ENCODE measurements around the gene SSTR3. TPM values are rescaled to one million over a fixed set of nuclear protein-coding genes. Genes with fewer than 3 reads are reported as not detected.

Gene SSTR3
- total and polyA plus RNA-seq, 2 of the 13 experiments (the other 11 are each of a cell fraction or from before 2014, with no cell fraction given): 0.08 to 0.64 TPM

DNA sequence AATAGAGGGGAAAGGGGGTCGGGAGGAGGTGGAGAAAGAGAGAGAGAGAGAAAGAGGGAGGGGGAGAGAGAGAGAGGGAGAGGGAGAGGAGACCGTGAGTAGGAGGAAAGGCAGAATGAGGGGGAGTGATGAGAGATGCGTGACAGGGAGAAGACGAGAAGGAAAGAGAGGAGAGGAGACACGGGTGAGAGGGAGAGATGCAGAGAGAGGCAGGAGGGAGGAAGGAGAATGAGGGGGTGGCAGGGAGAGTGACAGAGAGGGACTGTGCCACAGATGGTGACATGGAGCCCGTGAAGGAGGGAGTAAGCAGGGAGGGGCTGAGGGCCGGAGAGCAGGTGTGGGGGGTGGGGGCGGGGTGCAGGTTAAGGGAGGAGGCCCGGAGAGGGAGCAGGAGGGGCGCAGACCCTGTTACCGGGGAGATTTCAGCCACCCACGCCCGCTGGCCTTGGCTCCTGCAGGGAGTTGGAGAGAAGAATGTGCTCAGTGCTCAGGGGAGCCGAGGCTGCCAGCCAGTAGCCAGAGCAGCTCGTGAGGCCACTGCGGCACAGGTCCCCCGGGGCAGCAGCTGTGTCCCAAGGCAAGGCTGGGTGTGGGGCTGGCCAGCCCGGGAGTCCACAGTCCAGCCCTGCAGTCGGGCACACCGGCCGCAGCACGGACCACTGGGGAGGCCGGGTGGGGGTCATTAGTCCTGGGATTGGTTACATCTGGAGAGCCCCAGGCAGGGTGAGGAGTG is at the start of gene SSTR3 (continued):
- TF ChIP-seq PAX8 (CRISPR knock-in tag; IDR thresholded peaks at IDR 0.05; ENCODE audit: borderline replicate concordance): 0 out of 2 replicates have a peak, but pooled peaks have one; percentile 31
- no peak for TF ChIP-seq ZNF136 (CRISPR knock-in tag; IDR thresholded peaks at IDR 0.05; ENCODE audit: low read depth)
- no peak for TF ChIP-seq HOXA5 (CRISPR knock-in tag; IDR thresholded peaks at IDR 0.05)
- no peak for TF ChIP-seq POGZ (CRISPR knock-in tag; IDR thresholded peaks at IDR 0.05)
- TF ChIP-seq MBNL3 (CRISPR knock-in tag; conservative IDR thresholded peaks at IDR 0.05): no peak
- no peak for TF ChIP-seq ZNF282 (IDR thresholded peaks at IDR 0.05; ENCODE audit: partially characterized antibody)
- TF ChIP-seq MTF2 (CRISPR knock-in tag; IDR thresholded peaks at IDR 0.05; ENCODE audit: borderline replicate concordance): peak; percentile 33; the same call in 1 of the 2 replicates
- TF ChIP-seq, protein P1, sequence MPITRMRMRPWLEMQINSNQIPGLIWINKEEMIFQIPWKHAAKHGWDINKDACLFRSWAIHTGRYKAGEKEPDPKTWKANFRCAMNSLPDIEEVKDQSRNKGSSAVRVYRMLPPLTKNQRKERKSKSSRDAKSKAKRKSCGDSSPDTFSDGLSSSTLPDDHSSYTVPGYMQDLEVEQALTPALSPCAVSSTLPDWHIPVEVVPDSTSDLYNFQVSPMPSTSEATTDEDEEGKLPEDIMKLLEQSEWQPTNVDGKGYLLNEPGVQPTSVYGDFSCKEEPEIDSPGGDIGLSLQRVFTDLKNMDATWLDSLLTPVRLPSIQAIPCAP (CRISPR knock-in tag; IDR thresholded peaks at IDR 0.05; ENCODE audit: low read depth): no peak
- TF ChIP-seq, protein P2, sequence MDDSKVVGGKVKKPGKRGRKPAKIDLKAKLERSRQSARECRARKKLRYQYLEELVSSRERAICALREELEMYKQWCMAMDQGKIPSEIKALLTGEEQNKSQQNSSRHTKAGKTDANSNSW (CRISPR knock-in tag; IDR thresholded peaks at IDR 0.05; ENCODE audit: borderline replicate concordance): no peak
- no peak for TF ChIP-seq ZFY (CRISPR knock-in tag; IDR thresholded peaks at IDR 0.05)
- TF ChIP-seq SALL1 (CRISPR knock-in tag; IDR thresholded peaks at IDR 0.05): 0 out of 2 replicates have a peak, but pooled peaks have one; percentile 10
- no peak for TF ChIP-seq PPARG (CRISPR knock-in tag; conservative IDR thresholded peaks at IDR 0.05)
- TF ChIP-seq, protein P3, sequence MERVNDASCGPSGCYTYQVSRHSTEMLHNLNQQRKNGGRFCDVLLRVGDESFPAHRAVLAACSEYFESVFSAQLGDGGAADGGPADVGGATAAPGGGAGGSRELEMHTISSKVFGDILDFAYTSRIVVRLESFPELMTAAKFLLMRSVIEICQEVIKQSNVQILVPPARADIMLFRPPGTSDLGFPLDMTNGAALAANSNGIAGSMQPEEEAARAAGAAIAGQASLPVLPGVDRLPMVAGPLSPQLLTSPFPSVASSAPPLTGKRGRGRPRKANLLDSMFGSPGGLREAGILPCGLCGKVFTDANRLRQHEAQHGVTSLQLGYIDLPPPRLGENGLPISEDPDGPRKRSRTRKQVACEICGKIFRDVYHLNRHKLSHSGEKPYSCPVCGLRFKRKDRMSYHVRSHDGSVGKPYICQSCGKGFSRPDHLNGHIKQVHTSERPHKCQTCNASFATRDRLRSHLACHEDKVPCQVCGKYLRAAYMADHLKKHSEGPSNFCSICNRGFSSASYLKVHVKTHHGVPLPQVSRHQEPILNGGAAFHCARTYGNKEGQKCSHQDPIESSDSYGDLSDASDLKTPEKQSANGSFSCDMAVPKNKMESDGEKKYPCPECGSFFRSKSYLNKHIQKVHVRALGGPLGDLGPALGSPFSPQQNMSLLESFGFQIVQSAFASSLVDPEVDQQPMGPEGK (CRISPR knock-in tag; IDR thresholded peaks at IDR 0.05): peak; percentile 72
- no peak for TF ChIP-seq DR1 (CRISPR knock-in tag; IDR thresholded peaks at IDR 0.05)
- 0 out of 2 replicates have a peak, but pooled peaks have one; percentile 9 for TF ChIP-seq ZMYM3 (CRISPR knock-in tag; IDR thresholded peaks at IDR 0.05)
- TF ChIP-seq, protein P4, sequence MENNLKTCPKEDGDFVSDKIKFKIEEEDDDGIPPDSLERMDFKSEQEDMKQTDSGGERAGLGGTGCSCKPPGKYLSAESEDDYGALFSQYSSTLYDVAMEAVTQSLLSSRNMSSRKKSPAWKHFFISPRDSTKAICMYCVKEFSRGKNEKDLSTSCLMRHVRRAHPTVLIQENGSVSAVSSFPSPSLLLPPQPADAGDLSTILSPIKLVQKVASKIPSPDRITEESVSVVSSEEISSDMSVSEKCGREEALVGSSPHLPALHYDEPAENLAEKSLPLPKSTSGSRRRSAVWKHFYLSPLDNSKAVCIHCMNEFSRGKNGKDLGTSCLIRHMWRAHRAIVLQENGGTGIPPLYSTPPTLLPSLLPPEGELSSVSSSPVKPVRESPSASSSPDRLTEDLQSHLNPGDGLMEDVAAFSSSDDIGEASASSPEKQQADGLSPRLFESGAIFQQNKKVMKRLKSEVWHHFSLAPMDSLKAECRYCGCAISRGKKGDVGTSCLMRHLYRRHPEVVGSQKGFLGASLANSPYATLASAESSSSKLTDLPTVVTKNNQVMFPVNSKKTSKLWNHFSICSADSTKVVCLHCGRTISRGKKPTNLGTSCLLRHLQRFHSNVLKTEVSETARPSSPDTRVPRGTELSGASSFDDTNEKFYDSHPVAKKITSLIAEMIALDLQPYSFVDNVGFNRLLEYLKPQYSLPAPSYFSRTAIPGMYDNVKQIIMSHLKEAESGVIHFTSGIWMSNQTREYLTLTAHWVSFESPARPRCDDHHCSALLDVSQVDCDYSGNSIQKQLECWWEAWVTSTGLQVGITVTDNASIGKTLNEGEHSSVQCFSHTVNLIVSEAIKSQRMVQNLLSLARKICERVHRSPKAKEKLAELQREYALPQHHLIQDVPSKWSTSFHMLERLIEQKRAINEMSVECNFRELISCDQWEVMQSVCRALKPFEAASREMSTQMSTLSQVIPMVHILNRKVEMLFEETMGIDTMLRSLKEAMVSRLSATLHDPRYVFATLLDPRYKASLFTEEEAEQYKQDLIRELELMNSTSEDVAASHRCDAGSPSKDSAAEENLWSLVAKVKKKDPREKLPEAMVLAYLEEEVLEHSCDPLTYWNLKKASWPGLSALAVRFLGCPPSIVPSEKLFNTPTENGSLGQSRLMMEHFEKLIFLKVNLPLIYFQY (CRISPR knock-in tag; IDR thresholded peaks at IDR 0.05; ENCODE audit: borderline replicate concordance): no peak
- TF ChIP-seq GABPB1 (CRISPR knock-in tag; IDR thresholded peaks at IDR 0.05): peak; percentile 19; the same call in 1 of the 2 replicates
- TF ChIP-seq EP300 (IDR thresholded peaks at IDR 0.05; ENCODE audit: low read depth in 2 of 2, low read length in 2 of 2): no peak
- no peak for TF ChIP-seq EP300 (CRISPR knock-in tag; IDR thresholded peaks at IDR 0.05; ENCODE audit: borderline replicate concordance)
- TF ChIP-seq HNF4A (CRISPR knock-in tag; IDR thresholded peaks at IDR 0.05): peak; percentile 69
- peak; percentile 56; the same call in 1 of the 2 replicates for TF ChIP-seq RFXAP (CRISPR knock-in tag; IDR thresholded peaks at IDR 0.05; ENCODE audit: borderline replicate concordance)
- TF ChIP-seq, protein P5, sequence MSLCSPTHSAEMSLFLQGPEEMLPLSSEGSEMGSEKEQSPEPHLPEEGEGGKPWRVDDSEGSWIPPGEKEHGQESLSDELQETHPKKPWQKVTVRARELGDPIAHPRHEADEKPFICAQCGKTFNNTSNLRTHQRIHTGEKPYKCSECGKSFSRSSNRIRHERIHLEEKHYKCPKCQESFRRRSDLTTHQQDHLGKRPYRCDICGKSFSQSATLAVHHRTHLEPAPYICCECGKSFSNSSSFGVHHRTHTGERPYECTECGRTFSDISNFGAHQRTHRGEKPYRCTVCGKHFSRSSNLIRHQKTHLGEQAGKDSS (CRISPR knock-in tag; IDR thresholded peaks at IDR 0.05; ENCODE audit: borderline replicate concordance, low read depth): peak; percentile 68; the same call in 1 of the 2 replicates
